Sigmoid colon (tissue), 4 donors: ENCODE measurements around the gene OR2T5.
"Not testable (repeated sequence)": the region's sequence is repeated elsewhere in the genome, so short reads cannot be mapped to it uniquely, and the experiment has no call there.

ENCODE experiments used
- EP300 ChIP-seq, 4 donors: sonication (generic); formaldehyde crosslinking; IDR thresholded peaks; one replicate each; pipeline ENCODE4 v1.6.1; 2017; ENCODE audit warnings: antibody characterized with exemption in 4 of 4
- POLR2A ChIP-seq, 2 donors: fragments of 450-650 bp; IDR thresholded peaks; one replicate each; pipeline ENCODE4 v1.6.1; 2016; ENCODE audit warnings: antibody characterized with exemption in 2 of 2, mild to moderate bottlenecking in 2 of 2, moderate library complexity in 2 of 2
- TF ChIP-seq, protein P1 (sequence below), 4 experiments: fragments of 450-650 bp in 3 of 4; fragments of 200-600 bp in 1 of 4; IDR thresholded peaks; one replicate each; pipeline ENCODE4 v1.5.1; 2016 to 2019; ENCODE audit warnings: antibody characterized with exemption in 4 of 4, mild to moderate bottlenecking in 3 of 4, moderate library complexity in 2 of 4

DNA sequence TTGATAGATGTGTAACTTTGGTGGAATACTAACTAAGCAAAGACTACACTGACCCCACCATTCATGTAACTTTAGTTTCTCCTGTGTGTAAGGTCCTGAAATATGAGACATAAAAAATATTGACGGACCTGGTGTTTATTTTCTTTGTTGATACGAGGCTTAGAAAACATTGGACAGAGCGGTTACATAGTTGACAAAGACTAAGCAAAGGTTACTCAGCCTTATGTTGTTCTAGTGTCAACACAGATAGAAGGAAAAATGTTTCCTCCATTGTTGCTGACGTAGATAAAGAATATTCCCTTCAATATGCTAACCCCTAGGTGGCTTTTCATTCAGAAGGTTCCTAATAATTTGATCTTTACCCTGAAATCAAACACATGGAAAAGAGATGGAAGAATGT lies 33.3 kb upstream of the OR2T5 start:
- TF ChIP-seq, protein P1, sequence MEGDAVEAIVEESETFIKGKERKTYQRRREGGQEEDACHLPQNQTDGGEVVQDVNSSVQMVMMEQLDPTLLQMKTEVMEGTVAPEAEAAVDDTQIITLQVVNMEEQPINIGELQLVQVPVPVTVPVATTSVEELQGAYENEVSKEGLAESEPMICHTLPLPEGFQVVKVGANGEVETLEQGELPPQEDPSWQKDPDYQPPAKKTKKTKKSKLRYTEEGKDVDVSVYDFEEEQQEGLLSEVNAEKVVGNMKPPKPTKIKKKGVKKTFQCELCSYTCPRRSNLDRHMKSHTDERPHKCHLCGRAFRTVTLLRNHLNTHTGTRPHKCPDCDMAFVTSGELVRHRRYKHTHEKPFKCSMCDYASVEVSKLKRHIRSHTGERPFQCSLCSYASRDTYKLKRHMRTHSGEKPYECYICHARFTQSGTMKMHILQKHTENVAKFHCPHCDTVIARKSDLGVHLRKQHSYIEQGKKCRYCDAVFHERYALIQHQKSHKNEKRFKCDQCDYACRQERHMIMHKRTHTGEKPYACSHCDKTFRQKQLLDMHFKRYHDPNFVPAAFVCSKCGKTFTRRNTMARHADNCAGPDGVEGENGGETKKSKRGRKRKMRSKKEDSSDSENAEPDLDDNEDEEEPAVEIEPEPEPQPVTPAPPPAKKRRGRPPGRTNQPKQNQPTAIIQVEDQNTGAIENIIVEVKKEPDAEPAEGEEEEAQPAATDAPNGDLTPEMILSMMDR (IDR thresholded peaks at IDR 0.05), result not testable (repeated sequence)
- not testable (repeated sequence) for TF ChIP-seq POLR2A, EP300 (IDR thresholded peaks at IDR 0.05)
